OCI-M1 (cell line): ENCODE data around the gene PDE4C.
A peak's percentile ranks its signal among the peaks of the same experiment; 100 is the strongest.

Experiments used
- DNase-seq: peaks from one replicate; lab custom pipeline; 2025; lab: John Stamatoyannopoulos, UW

Gene PDE4C

GRCh38 chr19:18225702-18226468 lies at the start of gene PDE4C:
PDE4C (minus strand) TSS chr19:18226438; CDS start chr19:18226415, 23 bp downstream.
- DNase-seq: no peak

GRCh38 chr19:18274781-18275356 lies 48.6 kb upstream of the PDE4C start:
- DNase-seq: peak; percentile 89

DNA sequence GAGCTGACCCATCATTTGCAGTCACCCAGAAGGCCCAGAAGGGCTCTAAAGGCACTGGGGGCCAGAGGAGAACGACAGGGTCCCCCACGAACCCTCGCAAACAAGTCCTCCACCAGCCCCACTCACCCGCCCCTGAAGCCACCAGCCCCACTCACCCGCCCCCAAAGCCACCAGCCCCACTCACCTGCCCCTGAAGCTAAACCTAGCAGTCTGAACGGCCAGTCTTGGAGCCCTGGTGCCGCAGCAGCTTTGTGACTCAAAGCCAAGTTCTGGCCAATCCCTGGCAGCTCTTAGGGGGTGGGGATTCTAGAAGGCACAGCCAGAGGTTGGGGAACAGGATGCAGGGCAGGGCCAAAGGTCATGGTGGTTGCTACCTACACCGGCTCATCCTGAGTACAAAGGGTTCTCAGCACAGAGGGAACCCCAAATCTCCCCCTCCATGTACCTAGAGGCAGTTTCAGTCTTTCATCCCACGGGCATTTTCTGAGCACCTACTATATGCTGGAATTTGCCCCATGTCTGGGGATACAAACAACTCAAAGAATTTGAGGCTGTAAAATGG lies 48.1 kb upstream of the PDE4C start, which contains the start of gene IQCN:
IQCN (minus strand) TSS at position 234 of the 562 bp plus-strand sequence. CDS start 4,974 bp downstream, outside the sequence.
- DNase-seq: peak; percentile 44

DNA sequence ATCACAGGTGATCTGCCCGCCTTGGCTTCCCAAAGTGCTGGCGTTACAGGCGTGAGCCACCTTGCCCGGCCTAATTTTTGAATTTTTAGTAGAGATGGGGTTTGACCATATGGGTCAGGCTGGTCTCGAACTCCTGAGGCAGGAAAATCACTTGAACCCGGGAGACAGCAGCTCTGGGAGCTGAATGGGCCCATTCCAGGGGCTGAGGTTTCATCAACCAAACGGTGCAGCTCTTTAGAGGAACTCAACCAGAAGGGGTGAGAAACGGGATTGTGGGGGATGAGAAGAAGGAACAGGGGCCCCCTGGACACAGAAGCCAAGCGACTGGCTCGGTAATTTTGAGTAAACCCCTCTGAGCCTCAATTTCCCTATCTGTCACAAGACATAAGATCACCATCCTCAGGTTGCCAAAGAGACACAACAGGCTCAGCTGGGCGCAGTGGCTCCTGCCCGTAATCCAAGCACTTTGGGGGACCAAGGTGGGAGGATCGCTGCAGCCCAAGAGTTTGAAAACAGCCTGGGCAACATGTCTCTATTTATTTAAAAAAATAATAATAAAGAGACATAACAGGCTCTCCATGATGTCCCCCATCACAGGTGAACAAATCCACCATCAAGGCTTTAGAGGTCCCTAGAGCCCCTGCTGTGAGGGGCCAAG lies 47.5 kb upstream of the PDE4C start:
- no peak for DNase-seq

GRCh38 chr19:18271433-18271841 lies 45.2 kb upstream of the PDE4C start:
- no peak for DNase-seq

DNA sequence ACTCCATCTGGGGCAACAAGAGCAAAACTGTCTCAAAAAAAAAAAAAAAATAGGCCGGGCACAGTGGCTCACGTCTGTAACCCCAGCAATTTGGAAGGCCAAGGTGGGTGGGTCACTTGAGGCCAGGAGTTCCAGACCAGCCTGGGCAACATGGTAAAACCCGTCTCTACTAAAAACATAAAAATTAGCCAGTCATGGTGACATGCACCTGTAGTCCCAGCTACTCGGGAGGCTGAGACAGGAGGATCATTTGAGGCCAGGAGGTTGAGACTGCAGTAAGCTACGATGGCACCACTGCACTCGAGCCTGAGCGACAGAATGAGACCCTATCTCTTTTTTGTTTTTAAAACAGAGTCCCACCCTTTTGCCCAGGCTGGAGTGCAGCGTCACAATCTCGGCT lies 44.1 kb upstream of the PDE4C start:
- no peak for DNase-seq

DNA sequence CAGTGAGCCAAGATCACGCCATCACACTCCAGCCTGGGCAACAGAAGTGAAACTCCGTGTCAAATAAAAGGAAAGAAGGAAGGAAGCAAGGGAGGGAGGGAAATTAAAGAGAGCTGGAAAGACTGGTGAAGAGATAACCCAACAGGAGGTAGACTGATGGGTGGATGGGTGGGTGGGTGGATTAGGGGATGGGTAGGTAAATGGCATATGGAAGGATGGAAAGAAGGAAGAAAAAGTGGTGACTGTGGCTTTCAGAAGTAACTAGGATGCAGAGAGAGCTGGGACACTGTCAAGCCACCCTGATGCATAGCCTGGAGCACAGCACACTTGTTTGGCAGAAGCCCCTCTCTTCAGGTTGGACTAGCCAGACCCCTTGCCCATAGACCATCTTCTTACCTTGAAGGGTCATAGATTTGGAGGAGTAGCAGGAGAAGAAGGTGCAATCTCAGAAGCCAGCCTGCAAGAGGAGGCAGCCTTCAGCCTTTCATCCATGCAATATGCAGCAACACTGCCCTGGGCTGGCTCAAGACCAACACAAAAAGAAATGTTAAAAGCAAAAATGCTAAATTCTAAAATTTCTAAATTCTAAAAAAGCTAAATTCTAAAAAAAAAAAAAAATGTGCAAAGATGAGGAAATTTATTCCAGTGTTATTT lies 43.0 kb upstream of the PDE4C start:
- no peak for DNase-seq

GRCh38 chr19:18266771-18267686 lies 40.8 kb upstream of the PDE4C start:
- no peak for DNase-seq

- DNase-seq: no peak
These were observed 39.3 kb upstream of the PDE4C start for GRCh38 chr19:18265582-18265981.

DNA sequence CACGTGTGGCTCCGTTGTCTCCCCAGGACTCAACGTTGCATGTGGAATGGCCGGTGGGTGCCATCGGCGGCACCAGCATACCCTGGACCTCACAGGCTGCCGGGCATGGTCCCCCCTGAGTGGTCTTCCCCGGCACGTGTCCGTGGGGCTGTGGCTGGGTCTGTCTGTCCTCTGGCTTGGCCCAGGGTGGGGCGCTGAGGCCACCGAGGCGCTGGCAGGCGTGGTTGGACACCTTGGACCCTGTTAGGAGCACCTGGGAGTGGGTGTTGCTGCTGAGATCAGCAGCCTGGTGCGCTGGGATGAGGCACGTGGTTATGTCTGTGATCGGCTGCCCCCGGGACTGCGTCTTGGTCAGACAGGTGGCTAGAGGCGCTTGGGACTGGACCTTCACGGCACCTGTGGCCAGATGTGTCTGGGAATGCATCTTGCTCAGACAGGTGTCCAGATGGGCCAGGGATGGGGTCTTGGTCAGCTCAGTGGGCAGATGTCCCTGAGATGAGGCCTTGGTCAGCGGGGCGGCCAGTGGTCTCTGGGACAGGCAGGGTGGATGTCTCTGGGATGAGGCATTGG lies 38.8 kb upstream of the PDE4C start:
- no peak for DNase-seq

DNA sequence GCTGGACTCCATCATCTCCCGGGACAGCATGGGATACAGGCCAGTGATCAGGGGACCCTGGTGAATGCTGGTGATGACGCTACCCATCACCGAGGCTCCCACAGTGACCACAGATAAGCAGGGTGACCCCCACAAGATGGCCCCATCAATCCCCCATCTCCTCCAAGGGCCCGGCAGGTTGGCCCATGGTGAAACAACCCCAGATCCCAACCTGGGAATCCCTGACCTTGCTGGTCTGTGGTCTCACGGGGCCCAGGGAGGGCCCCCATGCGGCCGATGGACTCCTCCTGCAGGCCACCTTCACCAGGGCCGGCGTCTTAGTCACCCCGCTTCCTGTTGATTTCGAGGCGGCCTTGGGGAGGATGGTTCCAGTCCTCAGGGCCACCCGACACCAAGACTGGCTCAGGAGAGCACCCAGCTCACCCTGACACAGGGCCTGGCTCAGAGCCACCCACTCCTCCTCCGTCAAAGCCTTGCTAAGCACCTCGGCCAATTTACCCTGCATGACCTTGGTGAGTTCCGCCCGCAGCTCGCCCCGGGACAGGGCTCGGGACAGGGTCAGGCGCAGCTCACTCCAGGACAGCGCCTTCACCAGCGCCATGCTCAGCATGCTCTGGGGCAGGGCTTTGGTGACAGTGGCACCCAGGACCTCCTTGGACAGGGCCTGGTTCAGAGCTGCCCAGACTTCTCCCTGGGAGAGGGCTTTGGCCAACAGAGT lies 38.1 kb upstream of the PDE4C start:
- DNase-seq: no peak

DNA sequence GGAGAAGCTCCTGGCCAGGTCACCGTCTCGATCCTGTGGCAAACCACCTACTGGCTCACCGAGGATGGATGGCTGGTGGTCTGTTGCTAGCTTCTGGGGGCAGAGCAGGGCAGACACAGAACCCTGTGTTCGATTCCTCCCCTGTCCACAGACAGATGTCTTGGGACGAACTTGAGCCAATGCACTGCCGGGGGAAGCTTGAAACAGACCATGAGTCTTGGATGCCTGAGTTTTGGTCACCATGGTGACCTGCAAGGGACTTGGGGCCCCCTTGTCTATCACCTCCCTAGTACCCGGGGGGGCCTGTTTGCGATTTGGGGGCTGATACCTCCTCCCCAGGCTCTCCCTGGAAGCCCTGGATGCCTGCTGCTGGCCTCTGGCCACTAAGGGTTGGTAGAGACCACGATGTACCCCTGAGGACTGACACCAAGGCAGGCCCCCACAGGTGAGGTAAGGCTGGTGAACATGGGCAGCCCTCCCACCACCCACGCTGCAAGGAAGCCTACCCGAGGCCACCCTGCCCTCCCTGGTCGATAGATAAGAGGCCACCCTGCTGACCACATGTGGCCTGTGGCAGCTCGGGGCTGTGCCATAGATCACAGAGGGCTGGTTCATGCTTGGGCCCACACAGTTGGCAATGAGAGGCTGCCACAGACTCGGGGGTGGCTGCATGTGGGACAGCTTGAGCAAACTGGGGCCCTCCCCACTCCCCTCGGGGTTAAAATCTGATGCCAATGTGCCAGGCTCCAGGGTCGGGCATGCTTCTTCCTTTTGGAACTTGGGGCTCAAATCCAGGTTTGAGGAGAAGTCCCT lies 37.3 kb upstream of the PDE4C start:
- no peak for DNase-seq

- no peak for DNase-seq
These were observed 36.7 kb upstream of the PDE4C start for GRCh38 chr19:18262917-18263316.

DNA sequence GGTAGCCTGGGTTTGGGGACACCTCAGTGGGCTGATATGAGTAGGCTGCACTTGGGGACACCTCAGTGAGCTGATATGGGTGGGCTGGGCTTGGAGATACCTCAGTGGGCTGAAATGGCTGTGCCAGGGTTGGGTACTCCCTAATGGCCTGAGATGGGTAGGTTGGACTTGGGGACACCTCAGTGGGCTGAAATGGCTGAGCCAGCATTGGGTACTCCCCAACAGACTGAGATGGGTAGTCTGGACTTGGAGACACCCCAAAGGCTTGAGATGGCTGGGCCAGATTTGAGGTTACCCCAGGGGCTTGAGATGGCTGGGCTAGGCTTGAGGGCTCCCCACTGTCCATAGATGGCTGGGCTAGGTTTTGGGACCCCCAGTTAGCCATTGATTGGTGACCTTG lies 35.9 kb upstream of the PDE4C start:
- DNase-seq: no peak

GRCh38 chr19:18261474-18261873 lies 35.2 kb upstream of the PDE4C start:
- DNase-seq: no peak

DNA sequence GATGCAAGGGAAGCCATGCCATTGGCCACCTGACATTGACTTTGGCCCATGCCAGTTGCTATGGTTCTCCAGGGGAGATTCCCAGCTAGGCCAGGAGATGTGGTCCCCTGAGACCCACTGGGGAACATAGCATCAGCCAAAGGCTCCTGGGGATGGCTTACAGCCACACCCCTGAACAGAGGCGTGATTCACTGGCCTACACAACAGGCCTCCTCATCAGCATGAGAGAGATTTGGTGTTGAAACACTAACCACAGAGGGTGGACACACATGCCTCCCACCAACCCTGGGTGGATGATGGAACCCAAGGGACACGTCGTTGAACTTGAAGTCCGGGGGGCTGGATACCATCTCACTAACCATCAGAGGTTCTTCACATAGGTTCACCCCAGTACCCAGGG lies 33.7 kb upstream of the PDE4C start:
- no peak for DNase-seq

DNA sequence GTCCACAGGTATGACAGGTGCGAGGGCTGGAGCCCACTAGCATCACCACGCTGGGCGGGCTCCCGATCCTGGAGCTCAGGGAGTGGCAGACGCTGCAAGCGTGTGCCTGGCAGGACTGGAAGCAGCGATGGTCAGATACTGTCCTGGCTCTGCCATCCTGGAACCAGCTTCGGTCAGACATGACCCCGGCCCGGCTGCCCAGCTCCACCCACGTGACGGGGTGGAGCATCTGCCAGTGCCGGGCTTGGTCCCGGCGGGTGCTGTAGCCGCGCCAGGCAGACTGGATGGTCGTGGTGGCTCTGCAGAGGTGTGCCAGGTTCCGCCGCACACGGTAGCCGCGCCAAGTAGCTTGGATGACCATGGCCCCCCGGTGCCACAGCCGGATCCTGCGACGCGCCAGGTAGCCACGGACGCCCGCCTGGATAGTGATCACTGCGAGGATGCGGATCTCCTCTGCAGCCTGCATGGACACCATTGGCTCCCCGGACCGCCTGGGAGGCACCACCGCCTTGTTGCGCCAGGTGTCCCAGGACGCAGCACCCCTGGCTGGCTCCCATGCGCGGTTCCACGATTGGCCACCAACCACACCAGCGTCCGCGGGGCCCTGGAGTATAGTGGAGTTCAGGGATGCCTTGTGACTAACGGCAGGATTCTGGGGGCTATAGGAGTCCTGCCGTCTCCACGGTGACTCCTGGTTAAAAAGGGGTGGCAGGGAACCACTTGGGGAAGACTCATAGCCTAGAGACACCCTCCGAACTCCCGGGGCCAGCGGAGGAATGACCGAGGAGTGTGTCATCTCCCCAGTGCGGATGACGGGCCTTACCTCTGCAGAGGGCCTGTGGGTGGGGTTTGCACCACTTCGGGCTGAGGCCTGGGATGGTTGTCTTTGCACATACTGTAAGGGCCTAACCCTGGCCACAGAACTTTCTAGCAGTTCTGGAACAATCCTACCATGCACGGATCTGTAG lies 31.5 kb upstream of the PDE4C start:
- DNase-seq: no peak
